CD1c-positive myeloid dendritic cell (primary cell): ENCODE measurements around the gene SENP3.

Source experiments
- DNase-seq: peaks from one replicate; pipeline ENCODE4 v3.0.0-alpha.2; 2016; ENCODE audit errors: extremely low spot score

Gene SENP3

DNA sequence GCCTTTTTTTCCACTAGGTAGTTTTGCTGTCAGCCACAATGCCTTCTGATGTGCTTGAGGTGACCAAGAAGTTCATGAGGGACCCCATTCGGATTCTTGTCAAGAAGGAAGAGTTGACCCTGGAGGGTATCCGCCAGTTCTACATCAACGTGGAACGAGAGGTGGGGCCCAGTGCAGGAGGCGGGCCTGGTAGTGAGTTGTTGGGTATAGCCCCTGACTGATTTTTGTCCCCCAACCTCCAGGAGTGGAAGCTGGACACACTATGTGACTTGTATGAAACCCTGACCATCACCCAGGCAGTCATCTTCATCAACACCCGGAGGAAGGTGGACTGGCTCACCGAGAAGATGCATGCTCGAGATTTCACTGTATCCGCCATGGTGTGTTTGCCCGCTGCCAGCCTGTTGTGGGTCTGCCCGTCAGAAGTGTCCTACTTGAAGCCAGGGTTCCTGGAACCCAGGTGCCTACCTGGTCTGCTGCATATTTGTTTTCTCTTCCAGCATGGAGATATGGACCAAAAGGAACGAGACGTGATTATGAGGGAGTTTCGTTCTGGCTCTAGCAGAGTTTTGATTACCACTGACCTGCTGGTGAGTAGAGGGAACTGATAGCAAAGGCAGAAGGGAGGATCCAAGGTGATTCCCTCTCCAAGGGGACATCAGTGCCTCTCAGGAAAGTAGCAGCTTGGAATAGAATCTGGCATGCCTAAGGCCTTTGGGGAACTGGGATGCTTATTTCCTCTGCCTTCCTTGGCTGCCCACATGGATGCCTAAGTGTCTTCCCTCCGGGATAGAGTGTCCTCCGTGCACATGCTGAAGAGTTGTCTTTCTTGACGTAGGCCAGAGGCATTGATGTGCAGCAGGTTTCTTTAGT, 15.8 kb downstream of the SENP3 start:
- no peak for DNase-seq

DNA sequence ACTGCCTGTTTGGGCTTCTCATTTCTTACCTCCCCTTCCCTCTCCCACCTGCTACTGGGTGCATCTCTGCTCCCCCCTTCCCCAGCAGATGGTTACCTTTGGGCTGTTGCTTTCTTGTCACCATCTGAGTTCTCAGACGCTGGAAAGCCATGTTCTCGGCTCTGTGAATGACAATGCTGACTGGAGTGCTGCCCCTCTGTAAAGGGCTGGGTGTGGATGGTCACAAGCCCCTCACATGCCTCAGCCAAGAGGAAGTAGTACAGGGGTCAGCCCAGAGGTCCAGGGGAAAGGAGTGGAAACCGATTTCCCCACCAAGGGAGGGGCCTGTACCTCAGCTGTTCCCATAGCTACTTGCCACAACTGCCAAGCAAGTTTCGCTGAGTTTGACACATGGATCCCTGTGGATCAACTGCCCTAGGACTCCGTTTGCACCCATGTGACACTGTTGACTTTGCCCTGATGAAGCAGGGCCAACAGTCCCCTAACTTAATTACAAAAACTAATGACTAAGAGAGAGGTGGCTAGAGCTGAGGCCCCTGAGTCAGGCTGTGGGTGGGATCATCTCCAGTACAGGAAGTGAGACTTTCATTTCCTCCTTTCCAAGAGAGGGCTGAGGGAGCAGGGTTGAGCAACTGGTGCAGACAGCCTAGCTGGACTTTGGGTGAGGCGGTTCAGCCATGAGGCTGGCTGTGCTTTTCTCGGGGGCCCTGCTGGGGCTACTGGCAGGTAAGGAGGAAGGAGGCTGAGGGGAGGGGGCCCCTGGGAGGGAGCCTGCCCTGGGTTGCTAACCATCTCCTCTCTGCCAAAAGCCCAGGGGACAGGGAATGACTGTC, 17.5 kb downstream of the SENP3 start, which contains the start of gene CD68:
CD68 (plus strand) TSS at position 638 of the 833 bp plus-strand sequence; CDS start at position 678, 40 bp downstream.
- DNase-seq = peak; percentile 96

GRCh38 chr17:7579834-7580603, 18.3 kb downstream of the SENP3 start:
- peak; percentile 66 for DNase-seq

DNA sequence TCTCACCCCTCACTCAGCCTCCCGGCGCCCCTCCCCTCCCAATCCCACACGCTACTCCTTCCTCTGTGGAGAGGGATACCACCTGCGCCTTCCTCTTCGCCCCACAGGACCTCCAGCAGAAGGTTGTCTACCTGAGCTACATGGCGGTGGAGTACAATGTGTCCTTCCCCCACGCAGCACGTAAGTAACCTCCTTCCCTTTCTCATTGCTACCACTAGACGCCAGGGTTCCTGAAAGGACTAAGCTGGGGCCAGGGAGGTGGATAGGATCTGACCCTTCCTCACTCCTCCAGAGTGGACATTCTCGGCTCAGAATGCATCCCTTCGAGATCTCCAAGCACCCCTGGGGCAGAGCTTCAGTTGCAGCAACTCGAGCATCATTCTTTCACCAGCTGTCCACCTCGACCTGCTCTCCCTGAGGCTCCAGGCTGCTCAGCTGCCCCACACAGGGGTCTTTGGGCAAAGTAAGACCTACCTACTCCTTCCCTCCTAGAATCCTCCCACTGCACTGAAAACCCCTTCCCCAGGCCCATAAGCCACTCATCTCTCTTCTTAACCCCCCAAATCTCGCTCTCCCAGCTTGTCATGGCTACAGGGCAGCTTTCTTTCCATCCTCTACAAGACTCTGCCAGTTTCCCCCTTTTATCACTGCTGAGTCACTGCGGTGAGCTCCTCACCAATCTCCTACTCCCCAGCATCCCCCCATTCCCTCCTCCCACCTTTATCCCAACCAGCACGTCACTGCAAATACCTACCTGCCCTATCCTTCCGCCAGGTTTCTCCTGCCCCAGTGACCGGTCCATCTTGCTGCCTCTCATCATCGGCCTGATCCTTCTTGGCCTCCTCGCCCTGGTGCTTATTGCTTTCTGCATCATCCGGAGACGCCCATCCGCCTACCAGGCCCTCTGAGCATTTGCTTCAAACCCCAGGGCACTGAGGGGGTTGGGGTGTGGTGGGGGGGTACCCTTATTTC, 19.2 kb downstream of the SENP3 start:
- peak; percentile 27 for DNase-seq

DNA sequence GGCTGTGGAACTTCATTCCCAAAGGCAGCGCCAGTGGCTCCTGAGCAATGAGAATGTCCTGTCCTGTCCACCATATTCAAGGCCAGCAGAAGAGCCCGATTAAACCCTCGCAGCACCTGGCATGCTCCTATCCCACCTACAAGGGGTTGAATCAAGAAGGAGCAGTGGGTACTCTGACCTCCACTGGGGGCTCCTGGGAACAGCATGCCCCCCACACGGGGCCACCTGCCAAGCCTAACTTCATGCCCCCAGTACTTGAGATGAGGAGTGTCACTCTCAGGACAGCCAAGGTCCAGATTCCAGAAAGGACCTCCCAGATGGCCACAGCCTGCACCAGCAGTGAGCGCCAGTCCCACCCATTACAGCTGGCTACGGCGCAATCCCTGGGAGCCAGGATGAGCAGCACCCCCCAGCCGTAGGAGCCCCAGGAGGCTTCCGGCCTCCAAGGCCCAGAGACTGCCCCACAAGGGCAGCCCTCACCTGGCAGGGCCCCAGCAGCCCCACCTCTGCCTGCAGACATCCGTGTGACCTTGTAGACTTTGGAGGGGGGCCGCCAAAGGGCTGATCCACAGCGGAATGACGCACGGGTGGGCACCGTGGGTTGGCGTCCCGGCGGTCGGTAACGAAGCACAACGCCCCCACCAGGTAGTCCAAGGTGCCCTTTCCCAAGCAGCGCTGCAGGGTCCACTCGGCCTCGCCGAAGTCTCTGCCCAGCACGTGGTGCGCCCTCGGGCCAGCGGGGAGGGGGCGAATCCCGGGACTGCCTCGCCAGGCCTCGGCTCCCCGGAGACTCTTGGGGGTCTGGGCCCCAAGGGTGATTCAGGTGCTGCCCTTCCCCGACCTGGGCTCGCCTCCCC, 20.9 kb downstream of the SENP3 start:
- no peak for DNase-seq

DNA sequence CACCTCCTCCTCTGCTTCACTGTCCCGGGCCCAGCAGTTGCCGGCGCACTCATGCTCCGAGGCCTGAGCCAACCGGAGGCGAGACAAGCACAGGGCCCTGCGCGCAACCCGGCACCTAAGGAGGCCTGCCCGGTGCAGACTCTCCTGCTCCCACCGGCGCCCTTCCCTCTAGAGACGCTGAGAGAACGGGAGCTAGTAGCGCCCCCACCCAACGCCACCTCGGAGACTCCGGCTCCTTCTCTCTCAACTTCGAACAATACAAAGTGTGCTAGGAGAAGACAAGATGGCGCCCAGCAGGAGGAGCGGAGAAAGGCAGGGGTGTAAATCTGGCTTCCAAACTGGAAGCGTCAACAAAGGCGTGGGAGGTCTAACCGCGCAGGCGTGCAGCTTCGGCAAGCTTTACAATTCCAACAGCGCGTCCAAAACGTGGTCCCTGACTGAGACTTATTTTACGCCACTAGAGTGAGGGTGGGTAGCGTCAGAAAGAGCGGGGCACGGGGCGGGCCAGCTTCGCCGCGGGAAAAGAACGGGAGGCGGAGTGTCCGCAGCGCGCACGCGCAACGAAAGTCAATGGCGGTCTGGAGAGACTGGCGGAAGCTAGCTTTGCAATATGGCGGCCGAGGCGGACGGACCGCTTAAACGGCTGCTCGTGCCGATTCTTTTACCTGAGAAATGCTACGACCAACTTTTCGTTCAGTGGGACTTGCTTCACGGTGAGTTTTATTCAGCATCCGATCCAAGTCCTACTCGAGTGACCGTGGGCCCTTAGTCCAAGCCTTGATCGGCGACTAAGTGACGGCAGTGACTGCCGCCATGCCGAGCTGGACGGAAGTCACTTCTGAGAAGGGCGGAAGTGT, 21.8 kb downstream of the SENP3 start, which contains the start of gene MPDU1:
MPDU1 (plus strand) TSS at position 600 of the 857 bp plus-strand sequence; CDS start at position 611, 11 bp downstream.
- DNase-seq = peak; percentile 99

GRCh38 chr17:7586673-7587419, 25.1 kb downstream of the SENP3 start:
- no peak for DNase-seq

DNA sequence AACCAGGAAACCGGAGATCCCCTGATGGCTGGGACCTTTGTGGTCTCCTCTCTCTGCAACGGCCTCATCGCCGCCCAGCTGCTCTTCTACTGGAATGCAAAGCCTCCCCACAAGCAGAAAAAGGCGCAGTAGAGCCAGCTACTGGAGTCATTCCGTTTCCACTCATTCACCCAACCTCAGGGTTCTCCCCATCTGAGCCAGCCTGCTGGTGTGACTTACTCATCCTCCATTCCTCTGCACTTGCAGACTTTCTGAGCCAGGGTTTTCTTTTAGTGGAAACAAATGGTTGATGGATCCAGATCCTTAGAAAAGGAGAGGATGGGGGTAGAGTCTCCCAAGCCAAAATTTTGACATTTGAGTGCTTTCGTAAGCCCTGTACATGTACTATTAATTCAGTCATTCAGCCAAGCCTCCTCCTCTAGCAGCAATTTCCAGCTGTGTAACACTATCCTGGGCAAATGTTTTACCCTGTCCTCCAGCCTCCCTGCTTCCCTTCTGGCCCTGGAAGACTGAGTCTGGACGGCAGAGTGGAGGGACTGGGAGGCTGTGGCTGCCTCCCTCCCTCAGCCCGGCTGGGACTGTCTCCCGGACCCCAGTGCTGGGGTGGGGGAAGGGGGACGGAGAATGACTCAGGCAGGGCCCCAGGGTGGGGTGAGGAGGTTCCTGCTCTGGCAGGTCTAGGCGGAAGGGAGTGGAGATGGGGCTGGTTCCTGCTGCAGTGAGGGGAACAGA, 25.9 kb downstream of the SENP3 start:
- no peak for DNase-seq

DNA sequence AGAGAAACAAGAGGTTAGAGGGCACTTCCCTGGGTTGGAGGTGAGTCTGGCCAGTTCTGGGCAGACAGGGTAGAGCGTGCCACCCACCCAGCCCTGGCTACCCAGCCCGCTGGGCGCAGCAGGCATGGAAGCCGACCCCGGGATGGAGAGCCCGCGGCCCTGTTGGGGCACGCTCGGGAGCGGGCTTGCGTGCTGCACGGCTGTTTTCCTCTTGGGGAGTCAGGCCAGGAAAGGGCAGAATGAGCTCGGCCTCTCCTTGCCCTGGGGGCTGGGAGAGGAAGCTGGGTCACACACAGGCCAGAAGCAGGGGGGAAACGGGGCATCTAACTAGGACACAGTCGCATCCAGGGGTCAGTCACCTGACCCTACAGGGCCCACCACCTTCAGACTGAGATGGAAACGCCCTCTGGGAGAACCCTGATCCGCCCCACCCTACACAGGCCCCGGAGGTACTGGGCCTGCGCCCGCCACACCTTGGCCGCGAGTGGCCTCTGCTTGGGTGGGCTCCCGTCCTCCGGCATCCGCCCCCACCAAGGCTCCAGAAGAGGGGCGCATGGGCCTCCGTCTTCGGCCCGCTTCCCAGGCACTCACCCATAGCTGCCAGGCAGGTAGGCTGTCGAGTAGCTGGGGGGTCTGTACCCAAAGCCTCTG, 27.0 kb downstream of the SENP3 start:
- no peak for DNase-seq

DNA sequence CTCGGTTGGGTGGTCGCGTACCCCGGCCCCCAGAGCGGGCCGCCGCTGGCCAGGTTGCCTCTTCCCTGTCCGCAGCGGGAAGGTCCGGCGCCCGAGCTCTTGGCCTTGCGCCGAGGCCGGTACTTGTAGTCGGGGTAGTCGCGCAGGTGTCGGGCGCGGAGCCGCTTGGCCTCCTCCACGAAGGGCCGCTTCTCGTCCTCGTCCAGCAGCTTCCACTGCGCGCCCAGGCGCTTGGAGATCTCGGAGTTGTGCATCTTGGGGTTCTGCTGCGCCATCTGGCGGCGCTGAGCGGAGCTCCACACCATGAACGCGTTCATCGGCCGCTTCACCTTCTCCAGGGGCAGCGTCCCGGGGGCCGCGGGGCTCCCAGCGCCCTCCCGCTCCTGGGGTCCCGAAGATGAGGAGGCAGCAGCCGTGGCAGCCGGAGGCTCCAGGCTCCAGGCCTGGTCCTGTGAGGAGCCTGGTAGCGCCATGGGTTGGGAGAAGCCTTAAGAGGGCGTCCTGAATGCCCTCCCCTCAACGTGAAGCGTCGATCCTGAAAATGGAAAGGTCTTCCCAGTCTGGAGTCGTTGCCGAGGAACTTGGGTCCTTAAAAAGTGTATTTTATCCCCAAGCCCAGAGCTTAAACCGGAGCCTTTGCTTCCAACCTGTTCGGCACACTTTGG, 27.6 kb downstream of the SENP3 start:
- DNase-seq = peak; percentile 86

GRCh38 chr17:7589891-7590691, 28.4 kb downstream of the SENP3 start, which contains the start of gene SOX15:
Gene SOX15 (minus strand): TSS chr17:7590094. CDS start chr17:7589676, 418 bp downstream.
- DNase-seq = no peak

DNA sequence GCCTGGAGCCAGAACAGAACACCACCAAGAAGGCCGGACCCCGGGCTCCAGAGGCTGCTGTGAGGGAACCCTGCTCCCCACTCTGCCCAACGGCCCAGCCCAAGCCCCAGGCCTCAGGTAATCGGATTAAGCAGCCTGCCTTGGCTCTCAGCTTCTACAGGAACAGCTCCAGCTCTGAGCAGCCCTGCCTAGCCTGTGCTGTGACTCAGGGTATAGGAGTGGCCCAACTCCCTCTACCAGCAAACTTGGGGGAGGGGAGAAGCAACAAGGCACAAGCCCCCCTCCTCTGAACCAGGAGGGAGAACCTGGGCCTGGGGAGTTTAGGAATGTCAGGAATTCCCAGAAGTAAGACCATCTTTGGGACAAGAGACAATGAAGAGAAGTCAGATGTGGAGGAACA, 29.0 kb downstream of the SENP3 start:
- no peak for DNase-seq

DNA sequence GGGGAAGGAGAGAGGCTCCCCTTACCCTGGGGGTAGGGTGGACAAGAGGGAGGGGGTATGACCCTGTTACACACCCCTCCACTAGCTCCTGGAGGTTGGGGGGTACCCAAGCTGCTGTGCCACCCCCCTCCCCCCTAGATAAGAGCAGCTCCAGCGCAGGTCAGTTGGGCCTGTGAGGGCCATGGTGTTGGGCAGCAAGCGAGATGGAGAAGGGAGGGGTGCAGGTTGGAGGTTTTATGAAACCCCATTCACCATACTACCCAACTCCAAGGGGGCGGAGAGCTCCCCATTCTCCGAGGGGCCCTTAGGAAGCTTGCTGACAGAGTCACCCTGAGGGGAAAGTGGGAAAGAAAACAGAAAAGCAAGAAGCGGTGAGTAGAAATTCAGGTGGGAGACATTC, 29.9 kb downstream of the SENP3 start:
- no peak for DNase-seq

DNA sequence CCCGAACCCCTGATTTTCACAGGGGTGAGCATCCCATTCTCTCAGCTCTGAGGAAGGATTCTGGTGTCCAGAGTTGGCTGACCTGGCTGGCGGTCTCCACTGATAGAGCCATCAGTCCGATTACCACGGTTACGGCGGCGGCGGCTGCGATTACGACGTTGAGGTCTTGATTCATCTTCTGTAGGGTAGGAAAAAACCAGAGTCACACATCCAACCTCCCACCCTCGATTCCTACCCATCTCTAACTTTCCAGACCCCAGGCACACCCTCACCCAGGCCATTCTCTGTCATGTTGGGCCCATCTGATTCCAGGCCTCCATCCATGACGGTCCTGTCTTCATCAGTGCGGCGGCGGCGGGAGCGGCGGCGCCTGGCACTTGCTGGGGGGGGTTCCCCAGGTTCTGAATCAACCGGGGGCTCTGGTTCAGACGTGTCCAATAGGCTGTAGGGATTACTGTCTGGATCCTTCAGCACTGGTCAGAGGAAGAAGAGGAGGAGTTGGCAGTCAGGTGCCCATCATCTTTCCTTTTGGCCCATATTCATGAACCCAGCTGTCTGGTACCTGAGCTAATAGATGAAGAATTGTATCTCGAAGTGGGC, 30.8 kb downstream of the SENP3 start:
- no peak for DNase-seq

- no peak for DNase-seq
Measured at GRCh38 chr17:7593296-7593695, 31.6 kb downstream of the SENP3 start.
